NCI-H446 (cell line): ENCODE measurements around the gene NDUFB3.
"Not testable (repeated sequence)": the region's sequence is repeated elsewhere in the genome, so short reads cannot be mapped to it uniquely, and the experiment has no call there.

Source experiments
- DNase-seq, 2 experiments: peaks; one replicate each; lab custom pipeline; 2025; lab: John Stamatoyannopoulos, UW

Gene NDUFB3

GRCh38 chr2:201071479-201072200, at the start of gene NDUFB3, which contains the start of gene HYCC2:
NDUFB3 (plus strand) TSS chr2:201072001; CDS start chr2:201078883, 6,882 bp downstream.
HYCC2 (minus strand) TSS chr2:201071671; CDS start chr2:201024009, 47,662 bp downstream.
- DNase-seq, result peak; percentile 92 to 93

- no peak for DNase-seq
Measured at GRCh38 chr2:201024518-201024917, 47.3 kb upstream of the NDUFB3 start.

- DNase-seq, result not testable (repeated sequence)
Measured at GRCh38 chr2:201034355-201034754, 37.4 kb upstream of the NDUFB3 start.

- DNase-seq, result not testable (repeated sequence)
Measured at GRCh38 chr2:201038361-201038760, 33.4 kb upstream of the NDUFB3 start.

- no peak for DNase-seq
Measured at GRCh38 chr2:201038855-201039254, 32.9 kb upstream of the NDUFB3 start.

GRCh38 chr2:201040867-201041628, 30.8 kb upstream of the NDUFB3 start:
- DNase-seq, result no peak

- not testable (repeated sequence) for DNase-seq
Measured at GRCh38 chr2:201042451-201042850, 29.4 kb upstream of the NDUFB3 start.

GRCh38 chr2:201043050-201043449, 28.8 kb upstream of the NDUFB3 start:
- not testable (repeated sequence) for DNase-seq

- DNase-seq, result no peak
Measured at GRCh38 chr2:201046881-201047280, 24.9 kb upstream of the NDUFB3 start.

- no peak for DNase-seq
Measured at GRCh38 chr2:201049455-201049854, 22.3 kb upstream of the NDUFB3 start.

GRCh38 chr2:201057087-201057521, 14.7 kb upstream of the NDUFB3 start:
- DNase-seq, result no peak

GRCh38 chr2:201057715-201058248, 14.0 kb upstream of the NDUFB3 start:
- no peak for DNase-seq

GRCh38 chr2:201058914-201059313, 12.9 kb upstream of the NDUFB3 start:
- DNase-seq, result no peak

GRCh38 chr2:201059961-201060755, 11.6 kb upstream of the NDUFB3 start:
- no peak for DNase-seq

- not testable (repeated sequence) for DNase-seq
Measured at GRCh38 chr2:201063516-201063915, 8.3 kb upstream of the NDUFB3 start.

GRCh38 chr2:201064797-201065329, 6.9 kb upstream of the NDUFB3 start:
- DNase-seq, result no peak

- DNase-seq, result peak in 1 of 2 experiments; percentile 6
Measured at GRCh38 chr2:201070948-201071478, 788 bp upstream of the NDUFB3 start.

GRCh38 chr2:201072201-201072530, 365 bp downstream of the NDUFB3 start:
- no peak for DNase-seq

GRCh38 chr2:201073071-201073470, 1.3 kb downstream of the NDUFB3 start:
- no peak for DNase-seq

- DNase-seq, result no peak
Measured at GRCh38 chr2:201074996-201075395, 3.2 kb downstream of the NDUFB3 start.

GRCh38 chr2:201084863-201085262, 13.1 kb downstream of the NDUFB3 start:
- no peak for DNase-seq

GRCh38 chr2:201090574-201090973, 18.8 kb downstream of the NDUFB3 start:
- DNase-seq, result no peak
